Spleen (tissue), 11 donors: ENCODE results near the gene INS. TPM values are rescaled to one million over a fixed set of nuclear protein-coding genes. Genes with fewer than 3 reads are reported as not detected.

Experiments used
- DNase-seq: peaks from one replicate; pipeline ENCODE4 v3.0.0-alpha.2; 2020
- H3K27ac ChIP-seq, 8 donors: fragments of 200-600 bp; sonication (generic) in 7 of 8; 1 replicate in 4 of 8; 2 replicates in 4 of 8; pipeline versions ENCODE4 v1.5.0 to v1.8.0; 2016 to 2021; ENCODE audit warnings: inconsistent platforms in 4 of 8, mild to moderate bottlenecking in 4 of 8, moderate library complexity in 1 of 8
- H3K27me3 ChIP-seq, 7 donors: fragments of 200-600 bp; sonication (generic) in 6 of 7; replicated peaks in 1 of 7; 1 replicate in 4 of 7; 2 replicates in 3 of 7; pipeline versions ENCODE4 v1.5.0 to v1.8.0; 2016 to 2021; ENCODE audit warnings: inconsistent platforms in 3 of 7, mild to moderate bottlenecking in 1 of 7
- H3K36me3 ChIP-seq, 6 donors: fragments of 200-600 bp; sonication (generic) in 5 of 6; 1 replicate in 4 of 6; 2 replicates in 2 of 6; pipeline versions ENCODE4 v1.5.0 to v1.8.0; 2016 to 2021; ENCODE audit warnings: inconsistent platforms in 2 of 6
- H3K4me1 ChIP-seq, 6 donors: fragments of 200-600 bp; sonication (generic) in 5 of 6; 1 replicate in 3 of 6; 2 replicates in 3 of 6; pipeline versions ENCODE4 v1.5.0 to v1.8.0; 2016 to 2021; ENCODE audit warnings: inconsistent platforms in 3 of 6
- H3K4me3 ChIP-seq, 8 donors: fragments of 200-600 bp; sonication (generic) in 7 of 8; 1 replicate in 4 of 8; 2 replicates in 4 of 8; pipeline versions ENCODE4 v1.5.0 to v1.8.0; 2016 to 2021; ENCODE audit warnings: inconsistent platforms in 4 of 8, mild to moderate bottlenecking in 4 of 8, moderate library complexity in 2 of 8
- H3K9me3 ChIP-seq, 8 donors: fragments of 200-600 bp; sonication (generic) in 7 of 8; 1 replicate in 4 of 8; 2 replicates in 4 of 8; pipeline versions ENCODE4 v1.5.0 to v1.8.0; 2016 to 2021; ENCODE audit warnings: inconsistent platforms in 4 of 8
- CTCF ChIP-seq, 11 experiments: fragments of 200-600 bp in 7 of 11; fragments of 450-650 bp in 4 of 11; sonication (generic) in 4 of 11; IDR thresholded peaks in 8 of 11; conservative IDR thresholded peaks in 3 of 11; 1 replicate in 7 of 11; 2 replicates in 4 of 11; pipeline versions ENCODE4 v1.4.0 to v1.8.0; 2016 to 2021; ENCODE audit warnings: antibody characterized with exemption in 11 of 11, inconsistent platforms in 4 of 11, mild to moderate bottlenecking in 1 of 11
- POLR2A ChIP-seq, 3 donors: fragments of 450-650 bp; IDR thresholded peaks; one replicate each; pipeline ENCODE4 v1.5.1; 2017; ENCODE audit warnings: antibody characterized with exemption in 3 of 3, mild to moderate bottlenecking in 1 of 3
- POLR2AphosphoS5 ChIP-seq, 3 donors: sonication (generic); formaldehyde crosslinking; IDR thresholded peaks; one replicate each; pipeline ENCODE4 v1.5.1; 2017; ENCODE audit warnings: antibody characterized with exemption in 3 of 3
- WGBS, 5 donors: extraction: QIAGEN DNeasy Blood & Tissue Kit in 3 of 5; methylation state at CpG; one replicate each; pipeline versions ENCODE4 v1.1.5 to v1.1.7; 2013 to 2018; 5-methylcytosine and 5-hydroxymethylcytosine counted together
- intact Hi-C: fragments of 100-400 bp; cut with DNase I; formaldehyde crosslinking; loops from one replicate; pipeline ENCODE4 v1.15.0; 2023; ENCODE audit warnings: low total_unique reads
- polyA plus RNA-seq, 3 donors: library from polyadenylated mRNA; stranded (reverse); fragments of 200-250 nt; gene quantifications; one replicate each; pipeline ENCODE4 v1.2.1, GENCODE V29; 2013
- total RNA-seq, 7 donors: library from RNA; depleted of rRNA in 3 of 7; stranded (reverse); fragments of >200 nt in 3 of 7; fragmentation: NEBNext Ultra II Directional in 4 of 7; extraction: Animal tissue kit (Norgen Biotek cat#: 25700) in 4 of 7; gene quantifications; one replicate each; pipeline versions ENCODE4 v1.1.0 to v1.2.1, GENCODE V29; 2016 to 2021
- donor health status: healthy with polysubstance abuse.
- donor health status: DM: no; HTN: no; CAD: no; lungs with moderate emphysema.
- donor health status: DM: no; HTN: no; CAD: no.
- donor health status: Bipolar disorder and iron deficiency.
- donor health status: healthy.
- donor health status: DM: no; HTN: no; CAD: no.
- donor health status: DM: yes; HTN: yes; CAD: no.

INS gene
- total and polyA plus RNA-seq, 10 donors = 1.3 to 2.4 (median 1.5) TPM; not detected in 5

DNA sequence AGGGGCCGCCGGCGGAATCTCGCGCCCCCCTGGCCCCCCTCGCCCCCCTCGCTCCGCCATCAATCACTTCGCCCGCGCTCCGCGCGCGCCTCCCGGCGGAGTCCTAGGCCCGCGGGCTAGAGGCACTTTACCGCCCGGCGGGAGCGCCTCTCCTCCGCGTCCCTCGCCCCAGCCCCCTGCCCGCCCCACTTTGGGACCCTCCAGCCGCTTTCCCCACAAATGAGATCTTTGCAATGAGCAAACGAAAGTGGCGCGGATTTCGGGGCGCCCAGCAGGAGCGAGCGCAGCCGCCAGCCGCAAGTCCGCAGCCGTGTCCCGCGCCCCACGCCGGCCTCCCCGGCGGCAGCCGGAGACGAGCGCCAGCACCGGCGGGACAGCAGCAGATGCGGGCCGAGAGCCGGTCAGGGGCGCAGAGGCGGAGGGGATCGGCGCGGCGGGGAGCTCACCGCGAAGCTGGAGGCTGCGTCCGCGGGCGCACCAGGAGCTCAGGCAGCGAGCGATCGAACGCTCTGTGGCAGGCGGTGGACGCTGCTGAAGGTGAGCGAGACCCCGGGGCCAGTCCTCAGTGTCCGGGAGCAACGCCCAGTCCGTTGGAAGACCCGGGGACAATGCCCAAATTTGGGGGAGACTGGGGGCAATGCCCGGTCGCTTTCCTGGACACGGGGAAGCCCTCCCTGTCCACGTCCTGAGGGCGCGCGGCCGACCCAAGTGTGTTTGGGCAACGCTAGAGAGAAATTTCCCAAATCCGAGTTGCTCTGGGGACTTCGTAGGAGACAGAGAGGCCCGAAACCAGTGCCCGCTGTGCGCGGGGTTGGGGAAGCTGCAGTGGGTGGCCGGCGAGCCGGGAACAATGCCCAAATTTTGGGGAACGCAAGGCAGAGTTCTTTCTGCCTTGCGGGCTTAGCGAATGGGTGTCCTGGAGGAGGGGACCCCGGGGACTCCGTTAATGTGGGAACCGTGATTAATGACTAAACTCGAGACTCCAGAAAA lies 20.3 kb downstream of the INS start:
- Histone ChIP-seq H3K9me3 (no peaks in the 10 kb centered on the region), H3K36me3 (no peaks in the 10 kb centered on the region), H3K27ac (no peak overlapping the region), H3K27me3 (peaks cover 11 to 100% (median 95%) of the 10 kb centered on the region in 7 donors), H3K4me3 (peak overlapping the region in 1 of 8 donors; percentile 64), H3K4me1 (peaks cover 9 to 66% (median 44%) of the 10 kb centered on the region in 6 donors)
- DNase-seq = no peak
- intact Hi-C loops = no loop called here
- WGBS, 5 donors = 7 to 15% (median 7%) methylated on average over 48 to 102 of the region's 102 CpGs
- TF ChIP-seq POLR2AphosphoS5 (IDR thresholded peaks at IDR 0.05) (no peak), CTCF (IDR thresholded peaks at IDR 0.05 in 8 of 11, conservative IDR thresholded peaks at IDR 0.05 in 3 of 11) (no peak), POLR2A (IDR thresholded peaks at IDR 0.05) (no peak)

DNA sequence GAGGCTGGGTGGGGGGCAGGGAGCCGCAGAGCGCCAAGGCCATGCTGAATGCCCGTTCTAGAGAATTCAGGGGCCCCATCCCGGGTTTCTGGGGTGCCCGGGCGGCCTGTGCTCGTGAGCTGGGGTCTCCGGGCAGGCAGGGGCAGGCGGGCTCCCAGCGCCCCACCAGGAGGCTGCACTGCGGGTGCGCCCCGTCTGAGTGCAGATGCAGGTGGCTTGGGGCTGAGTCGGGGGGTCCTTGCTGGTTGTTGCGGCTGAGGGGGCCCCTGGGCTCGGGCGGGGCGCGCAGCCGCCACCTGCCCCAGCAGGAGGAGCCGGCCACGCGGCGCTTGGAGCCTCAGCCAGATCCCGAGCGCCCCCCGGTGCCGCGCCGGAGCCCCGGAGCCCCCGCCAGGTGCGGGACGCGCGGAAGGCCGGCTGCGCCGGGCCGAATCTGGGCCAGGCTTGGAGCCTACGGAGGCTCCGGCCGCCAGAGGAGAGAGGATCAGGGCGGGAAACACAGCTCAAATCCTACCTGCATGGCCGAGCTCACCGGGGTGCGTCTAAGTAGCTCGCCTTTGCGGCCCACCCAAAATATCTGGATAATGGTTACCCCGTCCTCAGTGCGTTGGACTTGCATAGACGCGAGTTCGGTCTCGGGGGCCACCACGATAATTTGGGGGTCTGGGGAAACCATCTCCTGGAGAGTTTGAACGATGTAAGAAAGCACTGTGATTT lies 21.2 kb downstream of the INS start:
- intact Hi-C loops = no loop called here
- Histone ChIP-seq H3K4me1 (peaks cover 9 to 66% (median 44%) of the 10 kb centered on the region in 6 donors), H3K9me3 (no peaks in the 10 kb centered on the region), H3K27ac (no peak overlapping the region), H3K36me3 (no peaks in the 10 kb centered on the region), H3K4me3 (peak overlapping the region in 1 of 8 donors; percentile 64), H3K27me3 (peaks cover 11 to 100% (median 94%) of the 10 kb centered on the region in 7 donors)
- no peak for DNase-seq
- TF ChIP-seq POLR2AphosphoS5 (IDR thresholded peaks at IDR 0.05) (no peak), CTCF (IDR thresholded peaks at IDR 0.05 in 8 of 11, conservative IDR thresholded peaks at IDR 0.05 in 3 of 11) (no peak)
- WGBS, 5 donors = 3 to 20% (median 5%) methylated on average over 24 to 57 of the region's 57 CpGs

DNA sequence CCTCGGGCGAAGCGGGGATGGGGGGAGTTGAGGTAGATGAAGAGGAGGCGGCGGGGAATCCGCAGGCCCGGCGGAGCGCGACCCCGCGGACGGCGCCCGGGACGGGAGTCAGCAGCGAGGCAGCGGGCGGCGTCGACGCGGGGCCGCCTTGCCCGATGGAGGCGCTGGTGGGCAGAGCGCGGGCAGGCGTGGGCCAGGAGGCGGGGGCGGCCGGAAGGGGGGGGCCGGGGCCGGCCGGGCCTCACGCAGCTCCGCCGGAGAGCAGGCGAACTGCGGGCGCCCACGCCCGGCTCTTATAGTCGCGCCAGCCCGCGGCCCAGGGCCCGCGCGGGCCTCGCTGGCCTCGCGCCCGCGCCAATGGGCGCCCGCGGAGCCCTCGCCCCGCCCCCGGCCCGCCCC lies 21.9 kb downstream of the INS start, which contains the start of gene IGF2:
Gene IGF2 (minus strand): TSS at position 267 of the 399 bp plus-strand sequence. CDS start 3,866 bp downstream, outside the sequence.
- Histone ChIP-seq H3K27me3 (peaks cover 7 to 100% (median 94%) of the 10 kb centered on the region in 7 donors), H3K27ac (no peak within 1 kb of the TSS), H3K36me3 (no peaks in the 10 kb centered on the region), H3K4me1 (peaks cover 9 to 59% (median 39%) of the 10 kb centered on the region in 6 donors), H3K4me3 (peak within 1 kb of the TSS in 6 of 8 donors; percentile 10 to 64 (median 32)), H3K9me3 (no peaks in the 10 kb centered on the region)
- intact Hi-C loops = no loop called here
- TF ChIP-seq CTCF (IDR thresholded peaks at IDR 0.05 in 8 of 11, conservative IDR thresholded peaks at IDR 0.05 in 3 of 11) = no peak
- TF ChIP-seq POLR2A (IDR thresholded peaks at IDR 0.05) = no peak
- TF ChIP-seq POLR2AphosphoS5 (IDR thresholded peaks at IDR 0.05) = no peak
- DNase-seq = no peak
- WGBS, 5 donors = 0 to 3% (median 2%) methylated on average over 12 to 62 of the region's 62 CpGs
